Measurements from ENCODE around the gene PRKCE.

DNA sequence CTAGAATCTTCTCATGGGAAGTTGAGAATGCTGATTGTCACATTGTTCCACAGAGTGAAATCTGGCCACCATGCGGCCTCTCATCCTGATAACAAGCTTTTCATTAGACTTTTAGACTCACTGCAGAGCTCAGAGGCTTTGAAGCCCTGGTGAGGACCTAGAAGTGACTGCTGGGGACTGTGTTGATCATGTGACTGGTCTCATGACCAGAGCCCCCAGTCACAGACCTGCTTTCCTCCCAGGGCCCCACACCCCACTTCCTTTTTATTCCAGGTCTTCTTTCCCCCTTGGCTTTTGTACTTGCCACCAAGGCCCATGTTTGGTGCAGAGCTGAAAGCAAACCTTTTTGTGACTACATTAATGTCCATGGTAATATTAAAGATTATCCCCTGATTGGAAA, 45.2 kb downstream of the PRKCE start:
- TF ChIP-seq, protein P1, sequence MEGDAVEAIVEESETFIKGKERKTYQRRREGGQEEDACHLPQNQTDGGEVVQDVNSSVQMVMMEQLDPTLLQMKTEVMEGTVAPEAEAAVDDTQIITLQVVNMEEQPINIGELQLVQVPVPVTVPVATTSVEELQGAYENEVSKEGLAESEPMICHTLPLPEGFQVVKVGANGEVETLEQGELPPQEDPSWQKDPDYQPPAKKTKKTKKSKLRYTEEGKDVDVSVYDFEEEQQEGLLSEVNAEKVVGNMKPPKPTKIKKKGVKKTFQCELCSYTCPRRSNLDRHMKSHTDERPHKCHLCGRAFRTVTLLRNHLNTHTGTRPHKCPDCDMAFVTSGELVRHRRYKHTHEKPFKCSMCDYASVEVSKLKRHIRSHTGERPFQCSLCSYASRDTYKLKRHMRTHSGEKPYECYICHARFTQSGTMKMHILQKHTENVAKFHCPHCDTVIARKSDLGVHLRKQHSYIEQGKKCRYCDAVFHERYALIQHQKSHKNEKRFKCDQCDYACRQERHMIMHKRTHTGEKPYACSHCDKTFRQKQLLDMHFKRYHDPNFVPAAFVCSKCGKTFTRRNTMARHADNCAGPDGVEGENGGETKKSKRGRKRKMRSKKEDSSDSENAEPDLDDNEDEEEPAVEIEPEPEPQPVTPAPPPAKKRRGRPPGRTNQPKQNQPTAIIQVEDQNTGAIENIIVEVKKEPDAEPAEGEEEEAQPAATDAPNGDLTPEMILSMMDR (conservative IDR thresholded peaks at IDR 0.05 in 1 of 2, IDR thresholded peaks at IDR 0.05 in 1 of 2; ENCODE audit: extremely low read depth in 1 of 2, insufficient read depth in 1 of 2, low read depth in 1 of 2, low read length in 2 of 2) = no peak
- TF ChIP-seq EZH2 (IDR thresholded peaks at IDR 0.05; ENCODE audit: borderline replicate concordance, low read length) = no peak

All from mammary epithelial cell (primary cell).